ENCODE results near the gene ALDOA.

DNA sequence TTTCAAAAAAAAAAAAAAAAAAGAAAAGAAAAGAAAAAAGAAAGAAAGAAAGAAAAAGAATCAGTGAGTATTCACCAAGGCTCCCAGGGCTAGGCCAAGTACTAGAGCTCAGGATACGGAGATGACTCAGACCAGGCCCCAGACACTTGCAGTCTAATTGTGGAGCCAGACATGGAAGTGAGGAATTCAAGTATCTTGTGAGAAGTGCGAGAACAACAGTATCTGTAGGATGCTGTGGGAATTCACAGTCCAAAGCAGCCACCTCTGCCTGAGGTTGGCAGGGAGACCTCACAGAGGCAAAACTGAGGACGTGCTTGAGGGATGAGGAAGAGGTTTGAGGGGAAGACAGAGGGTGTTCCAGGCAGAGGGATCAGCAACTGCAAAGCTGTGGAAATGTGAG, 14.0 kb upstream of the ALDOA start:
- TF ChIP-seq CTCF (IDR thresholded peaks at IDR 0.05) (no peak), POLR2A (IDR thresholded peaks at IDR 0.05) (no peak)

Measured in uterus (tissue), 2 donors.